Tibial artery (tissue), 4 donors: ENCODE measurements around the gene PHRF1.

Source experiments
- DNase-seq, 2 donors: peaks; one replicate each; pipeline ENCODE4 v3.0.0-alpha.2; 2019
- H3K27ac ChIP-seq, 2 donors: fragments of 200-600 bp; sonication (generic) in 1 of 2; 1 replicate in 1 of 2; 2 replicates in 1 of 2; pipeline ENCODE4 v1.5.1; 2018 to 2019; ENCODE audit warnings: mild to moderate bottlenecking in 1 of 2
- H3K27me3 ChIP-seq, 2 donors: fragments of 200-600 bp; sonication (generic) in 1 of 2; one replicate each; pipeline versions ENCODE4 v1.5.1 to v1.6.0; 2016 to 2019
- H3K36me3 ChIP-seq, 3 donors: fragments of 200-600 bp; sonication (generic) in 2 of 3; one replicate each; pipeline ENCODE4 v1.5.1; 2016 to 2019; ENCODE audit warnings: mild to moderate bottlenecking in 2 of 3
- H3K4me1 ChIP-seq, 4 donors: fragments of 200-600 bp; sonication (generic) in 2 of 4; 1 replicate in 3 of 4; 2 replicates in 1 of 4; pipeline ENCODE4 v1.5.1; 2016 to 2019
- H3K4me3 ChIP-seq, 2 donors: fragments of 200-600 bp; sonication (generic) in 1 of 2; 1 replicate in 1 of 2; 2 replicates in 1 of 2; pipeline ENCODE4 v1.5.1; 2018 to 2019; ENCODE audit warnings: mild to moderate bottlenecking in 2 of 2
- H3K9me3 ChIP-seq, 3 donors: fragments of 200-600 bp; sonication (generic) in 1 of 3; one replicate each; pipeline ENCODE4 v1.5.1; 2016 to 2019
- intact Hi-C: fragments of 100-400 bp; cut with DNase I; formaldehyde crosslinking; loops from one replicate; pipeline ENCODE4 v1.15.0; 2023; ENCODE audit warnings: low total_unique reads
- TF ChIP-seq, protein P1 (sequence below), 2 experiments: fragments of 200-600 bp in 1 of 2; fragments of 450-650 bp in 1 of 2; IDR thresholded peaks; one replicate each; pipeline ENCODE4 v1.5.1; 2017 to 2019; ENCODE audit warnings: antibody characterized with exemption in 2 of 2, mild to moderate bottlenecking in 1 of 2, moderate library complexity in 1 of 2

Gene PHRF1

GRCh38 chr11:536841-537621 is 39.2 kb upstream of the PHRF1 start, which contains the start of gene LRRC56:
Gene LRRC56 (plus strand): TSS chr11:537527. CDS start chr11:540685, 3,158 bp downstream.
- Histone ChIP-seq H3K4me1 (peaks cover 3 to 44% (median 34%) of the 10 kb centered on the region in 4 donors), H3K4me3 (peak within 1 kb of the TSS; percentile 81 to 98), H3K9me3 (no peaks in the 10 kb centered on the region), H3K27ac (peak within 1 kb of the TSS; percentile 17 to 72), H3K27me3 (peaks cover 0 to 11% of the 10 kb centered on the region in 2 donors), H3K36me3 (peaks cover 15 to 16% (median 16%) of the 10 kb centered on the region in 3 donors)
- TF ChIP-seq, protein P1, sequence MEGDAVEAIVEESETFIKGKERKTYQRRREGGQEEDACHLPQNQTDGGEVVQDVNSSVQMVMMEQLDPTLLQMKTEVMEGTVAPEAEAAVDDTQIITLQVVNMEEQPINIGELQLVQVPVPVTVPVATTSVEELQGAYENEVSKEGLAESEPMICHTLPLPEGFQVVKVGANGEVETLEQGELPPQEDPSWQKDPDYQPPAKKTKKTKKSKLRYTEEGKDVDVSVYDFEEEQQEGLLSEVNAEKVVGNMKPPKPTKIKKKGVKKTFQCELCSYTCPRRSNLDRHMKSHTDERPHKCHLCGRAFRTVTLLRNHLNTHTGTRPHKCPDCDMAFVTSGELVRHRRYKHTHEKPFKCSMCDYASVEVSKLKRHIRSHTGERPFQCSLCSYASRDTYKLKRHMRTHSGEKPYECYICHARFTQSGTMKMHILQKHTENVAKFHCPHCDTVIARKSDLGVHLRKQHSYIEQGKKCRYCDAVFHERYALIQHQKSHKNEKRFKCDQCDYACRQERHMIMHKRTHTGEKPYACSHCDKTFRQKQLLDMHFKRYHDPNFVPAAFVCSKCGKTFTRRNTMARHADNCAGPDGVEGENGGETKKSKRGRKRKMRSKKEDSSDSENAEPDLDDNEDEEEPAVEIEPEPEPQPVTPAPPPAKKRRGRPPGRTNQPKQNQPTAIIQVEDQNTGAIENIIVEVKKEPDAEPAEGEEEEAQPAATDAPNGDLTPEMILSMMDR (IDR thresholded peaks at IDR 0.05) = no peak
- DNase-seq = peak; percentile 65 to 83
- intact Hi-C loops = loop anchor here (10.0 kb wide), 1 partner anchor 232 kb away; the partner anchor contains the start of gene IFITM2

DNA sequence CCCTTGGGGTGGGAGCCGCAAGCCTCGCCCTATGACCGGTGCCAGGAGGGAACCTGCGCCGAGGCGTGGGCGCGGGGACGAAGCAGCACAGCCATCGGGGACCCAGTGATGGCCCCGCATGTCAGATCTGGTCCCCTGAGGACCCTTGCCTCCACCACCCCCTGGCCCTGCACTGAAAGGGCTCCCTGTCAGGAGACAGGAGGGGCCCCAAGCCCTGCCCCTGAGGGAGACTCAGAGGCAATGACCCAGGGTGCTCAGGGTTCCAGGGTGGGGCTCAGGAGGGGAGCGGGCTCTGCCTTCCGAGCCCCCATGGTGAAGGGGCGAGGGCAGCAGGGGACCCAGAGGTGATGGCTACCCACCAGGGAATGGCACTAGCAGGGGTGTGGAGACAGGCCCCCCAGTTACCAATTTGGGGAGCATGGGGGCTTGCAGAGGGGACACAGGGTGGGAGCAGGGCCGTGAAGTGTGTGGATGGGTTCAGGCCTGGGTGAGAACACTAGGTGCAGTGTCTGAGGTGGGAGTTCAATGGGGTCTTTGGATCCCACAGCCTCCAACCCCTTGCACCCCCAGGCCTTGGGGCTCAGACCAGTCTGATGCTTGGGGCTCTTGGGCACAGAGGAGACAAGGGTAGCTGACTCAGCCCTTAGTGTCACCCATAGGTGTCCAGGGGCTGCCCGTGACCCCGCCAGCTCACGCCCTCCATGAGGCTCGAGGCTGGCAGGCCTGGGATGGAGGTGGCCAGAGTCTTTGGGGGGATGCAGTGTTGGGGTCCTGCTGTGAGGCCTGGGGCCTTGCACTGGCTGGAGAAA is 38.4 kb upstream of the PHRF1 start:
- peak overlapping the region; percentile 81 to 98 for H3K4me3 ChIP-seq
- intact Hi-C loops = loop anchor here (10.0 kb wide), 1 partner anchor 233 kb away; the partner anchor contains the start of gene IFITM2
- peaks cover 7 to 8% (median 8%) of the 10 kb centered on the region in 3 donors for H3K36me3 ChIP-seq
- TF ChIP-seq, protein P1 (IDR thresholded peaks at IDR 0.05) = no peak
- H3K27ac ChIP-seq = no peak overlapping the region
- no peak for DNase-seq
- H3K4me1 ChIP-seq = peaks cover 3 to 44% (median 34%) of the 10 kb centered on the region in 4 donors
- H3K9me3 ChIP-seq = no peaks in the 10 kb centered on the region
- peaks cover 0 to 11% of the 10 kb centered on the region in 2 donors for H3K27me3 ChIP-seq

GRCh38 chr11:538431-539051 is 37.7 kb upstream of the PHRF1 start:
- no peak for DNase-seq
- Histone ChIP-seq H3K27ac (no peak overlapping the region), H3K36me3 (peaks cover 1% of the 10 kb centered on the region in 3 donors), H3K4me1 (peaks cover 3 to 36% (median 29%) of the 10 kb centered on the region in 4 donors), H3K27me3 (peaks cover 0 to 11% of the 10 kb centered on the region in 2 donors), H3K4me3 (no peak overlapping the region), H3K9me3 (no peaks in the 10 kb centered on the region)
- TF ChIP-seq, protein P1 (IDR thresholded peaks at IDR 0.05) = no peak
- intact Hi-C loops = loop anchor here (10.0 kb wide), 1 partner anchor 234 kb away; the partner anchor contains the start of gene IFITM2

GRCh38 chr11:539971-540481 is 36.2 kb upstream of the PHRF1 start:
- intact Hi-C loops = loop anchor here (10.0 kb wide), 1 partner anchor 235 kb away; the partner anchor contains the start of gene IFITM2
- H3K4me3 ChIP-seq = no peak overlapping the region
- H3K4me1 ChIP-seq = peaks cover 0 to 24% (median 19%) of the 10 kb centered on the region in 4 donors
- H3K27me3 ChIP-seq = peaks cover 0 to 20% of the 10 kb centered on the region in 2 donors
- H3K9me3 ChIP-seq = no peaks in the 10 kb centered on the region
- H3K36me3 ChIP-seq = no peaks in the 10 kb centered on the region
- DNase-seq = no peak
- TF ChIP-seq, protein P1 (IDR thresholded peaks at IDR 0.05) = no peak
- no peak overlapping the region for H3K27ac ChIP-seq
